Omental fat pad (tissue), 4 donors: ENCODE results near the gene MLIP. TPM values are rescaled to one million over a fixed set of nuclear protein-coding genes. Genes with fewer than 3 reads are reported as not detected.

Experiments
- ATAC-seq: fragments of 150-250 bp; one replicate; pipeline ENCODE4 v1.9.1; 2016; ENCODE audit warnings: mild to moderate bottlenecking, moderate library complexity; ENCODE audit not compliant: low FRiP score
- DNase-seq: peaks from one replicate; pipeline ENCODE4 v3.0.0-alpha.2; 2019; ENCODE audit warnings: low spot score
- CTCF ChIP-seq, 3 donors: fragments of 450-650 bp; IDR thresholded peaks; one replicate each; pipeline ENCODE4 v1.5.1; 2016 to 2017; ENCODE audit warnings: antibody characterized with exemption in 3 of 3, mild to moderate bottlenecking in 3 of 3, moderate library complexity in 2 of 3
- total RNA-seq, 4 donors: library from RNA; depleted of rRNA; stranded (reverse); fragments of >200 nt; gene quantifications; one replicate each; pipeline ENCODE4 v1.1.0, GENCODE V29; 2016

MLIP gene
- total RNA-seq, 4 donors from 2014 or later, result 0.47 to 2.3 (median 0.75) TPM; not detected in 1

DNA sequence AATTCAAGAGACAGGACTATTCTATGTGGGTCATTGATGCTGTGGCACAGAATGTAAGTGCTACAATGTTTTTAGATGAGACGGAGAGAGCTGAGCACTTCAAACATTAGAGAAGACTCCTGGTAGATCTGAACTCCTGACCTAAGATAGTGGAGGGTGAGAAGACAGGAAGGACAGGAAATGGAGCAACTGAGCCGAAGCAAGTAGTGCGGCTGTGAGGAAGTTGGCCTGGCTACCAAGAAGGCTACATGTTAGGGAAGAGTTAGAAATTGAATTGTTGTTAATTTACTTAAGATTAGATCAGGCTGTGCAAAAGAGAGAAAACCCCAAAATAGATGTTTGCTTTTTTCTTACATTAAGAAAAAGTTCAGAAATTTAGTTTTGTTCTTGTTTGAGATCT is 14.4 kb upstream of the MLIP start:
- ATAC-seq (no peak), DNase-seq (no peak)
- no peak for TF ChIP-seq CTCF (IDR thresholded peaks at IDR 0.05)

GRCh38 chr6:54097753-54098152 is 13.5 kb upstream of the MLIP start:
- DNase-seq (no peak), ATAC-seq (no peak)
- TF ChIP-seq CTCF (IDR thresholded peaks at IDR 0.05), result no peak

GRCh38 chr6:54098450-54099044 is 12.7 kb upstream of the MLIP start:
- TF ChIP-seq CTCF (IDR thresholded peaks at IDR 0.05), result no peak
- ATAC-seq (no peak), DNase-seq (no peak)

DNA sequence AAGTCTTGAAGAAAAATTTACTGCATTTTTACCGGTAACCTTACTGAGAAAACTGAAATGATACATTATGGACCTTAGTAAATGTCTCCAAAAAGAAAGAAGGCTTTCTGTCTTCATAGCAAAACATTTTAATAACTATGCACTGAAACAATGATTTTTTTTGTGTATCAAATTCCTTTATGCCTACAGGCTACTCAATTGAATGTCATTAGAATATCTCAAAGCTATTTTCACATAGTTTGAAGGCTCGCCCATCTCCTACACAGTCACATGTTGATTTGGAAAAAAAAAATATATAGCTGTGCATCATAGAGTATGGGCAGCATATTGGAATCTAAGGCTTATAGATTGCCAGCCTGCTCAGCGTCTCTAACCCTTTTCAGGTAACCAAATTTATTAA is 12.0 kb upstream of the MLIP start:
- no peak for TF ChIP-seq CTCF (IDR thresholded peaks at IDR 0.05)
- DNase-seq, result no peak
- ATAC-seq, result no peak

DNA sequence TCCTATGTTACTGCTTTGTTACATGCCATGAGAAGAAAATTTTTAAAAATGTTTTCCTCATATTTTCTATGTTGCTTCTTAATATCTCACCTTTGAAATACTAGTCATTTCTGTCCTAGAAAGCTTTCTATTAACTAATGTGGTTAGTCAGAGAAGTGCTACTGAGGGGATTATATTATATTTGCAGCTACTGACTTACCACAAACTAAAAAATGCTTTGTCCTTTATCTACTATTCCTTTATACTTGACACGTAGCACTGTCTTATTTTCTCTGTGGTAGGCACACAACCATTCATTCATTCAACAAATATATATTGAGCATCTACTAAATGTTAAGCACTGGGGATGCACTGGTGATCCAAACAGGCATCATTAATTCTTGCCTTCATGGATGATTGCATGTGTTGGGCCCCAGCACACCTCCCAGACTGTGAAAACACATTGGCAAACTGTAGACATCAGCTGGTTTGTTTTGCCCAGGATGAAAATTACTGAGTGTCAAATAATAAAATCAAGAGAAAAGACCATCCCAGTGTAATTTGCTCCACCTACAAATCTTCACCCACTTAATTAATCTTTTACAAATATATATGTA is 10.7 kb upstream of the MLIP start:
- DNase-seq, result no peak

DNA sequence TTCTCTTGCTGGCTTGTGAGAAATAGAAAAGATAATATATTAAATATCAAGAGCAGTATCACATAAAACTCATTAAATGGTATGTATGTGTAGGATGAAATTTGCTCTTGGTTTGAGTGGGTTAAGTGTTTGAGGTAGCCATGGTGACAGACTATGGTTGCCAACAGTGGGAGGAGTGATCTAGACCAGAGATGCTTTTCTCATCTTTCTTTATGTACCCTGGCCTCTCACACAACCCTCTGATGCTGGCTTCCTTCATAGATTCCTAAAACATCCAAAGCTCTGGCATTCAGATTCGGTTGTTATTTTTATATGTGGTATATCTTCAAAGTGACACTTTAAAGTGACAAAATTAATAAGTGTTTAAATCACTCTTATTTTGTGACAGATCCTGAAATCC is 9.0 kb upstream of the MLIP start:
- TF ChIP-seq CTCF (IDR thresholded peaks at IDR 0.05), result no peak
- DNase-seq (no peak), ATAC-seq (no peak)

More for the DNA sequence above, 10.7 kb upstream of the MLIP start:
- no peak for ATAC-seq
- no peak for TF ChIP-seq CTCF (IDR thresholded peaks at IDR 0.05)

DNA sequence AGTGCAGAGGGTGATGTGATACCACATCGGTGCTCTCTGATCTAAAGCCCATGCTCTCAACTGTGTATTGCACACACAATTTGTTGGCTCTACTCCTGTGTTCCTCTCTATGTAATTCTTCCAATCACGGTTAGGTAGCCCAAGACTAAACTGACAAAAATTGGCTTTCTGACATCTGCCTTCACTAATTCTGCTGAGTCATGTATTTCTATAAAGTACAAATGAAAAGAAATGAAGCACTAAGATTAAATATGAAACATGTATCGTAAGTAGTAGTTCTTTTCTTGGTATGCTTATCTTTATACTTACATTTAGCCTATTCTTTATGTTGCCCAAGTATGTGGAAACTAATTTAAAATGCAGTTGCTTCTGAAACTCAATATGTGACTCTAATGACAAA is 7.7 kb upstream of the MLIP start:
- ATAC-seq (no peak), DNase-seq (no peak)
- no peak for TF ChIP-seq CTCF (IDR thresholded peaks at IDR 0.05)
